C4-2B (cell line): ENCODE measurements around the gene EMD.

Experiments used
- H3K27ac ChIP-seq: fragments of 450-650 bp; 2 replicates; pipeline ENCODE4 v1.5.1; 2017
- ZFX ChIP-seq: fragments of 450-650 bp; IDR thresholded peaks from 2 replicates; pipeline ENCODE4 v1.6.1; 2017
- TF ChIP-seq, protein P1 (sequence below): fragments of 450-650 bp; conservative IDR thresholded peaks from 2 replicates; pipeline ENCODE4 v1.5.1; 2017; ENCODE audit warnings: mild to moderate bottlenecking

Gene EMD

DNA sequence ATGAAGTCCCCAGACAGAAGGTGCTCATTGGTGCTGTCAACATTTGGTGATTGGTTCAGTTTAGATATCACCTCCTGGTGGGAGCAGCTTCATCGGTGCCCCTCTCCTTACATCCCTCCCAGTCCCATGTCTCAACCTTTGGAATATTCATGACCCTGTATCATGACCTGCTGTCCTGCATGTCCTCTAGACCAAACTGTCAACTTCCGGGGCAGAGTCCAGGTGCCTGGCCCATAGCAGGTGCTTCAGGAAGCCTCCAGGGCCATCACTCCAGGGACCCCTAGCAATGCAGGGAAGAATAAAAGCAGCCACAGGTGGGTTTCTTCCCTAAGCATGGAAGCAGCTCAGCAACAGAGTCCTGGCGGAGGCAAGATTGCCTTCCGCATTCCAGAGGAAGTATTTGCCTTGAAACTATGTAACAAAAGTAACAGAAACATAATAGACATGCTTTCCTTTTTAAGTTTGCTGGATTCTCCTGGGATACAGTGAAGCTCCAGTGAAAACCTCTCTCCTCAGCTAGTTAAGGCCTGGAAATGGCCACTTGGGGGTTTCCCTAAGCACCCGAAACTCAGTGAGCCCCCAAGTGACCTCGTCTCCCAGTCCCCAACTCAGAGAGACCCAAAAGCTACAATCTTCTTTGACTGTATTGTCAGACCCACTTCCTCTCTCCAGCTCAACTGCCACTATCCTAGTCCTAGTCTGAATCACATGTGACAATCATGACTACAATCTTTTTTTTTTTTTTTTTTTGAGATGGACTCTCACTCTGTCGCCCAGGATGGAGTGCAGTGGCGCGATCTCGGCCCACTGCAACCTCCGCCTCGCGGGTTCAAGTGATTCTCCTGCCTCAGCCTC, 48.0 kb downstream of the EMD start:
- no peak overlapping the region; the same call in 1 of the 2 replicates for H3K27ac ChIP-seq
- TF ChIP-seq ZFX = no peak
- TF ChIP-seq, protein P1, sequence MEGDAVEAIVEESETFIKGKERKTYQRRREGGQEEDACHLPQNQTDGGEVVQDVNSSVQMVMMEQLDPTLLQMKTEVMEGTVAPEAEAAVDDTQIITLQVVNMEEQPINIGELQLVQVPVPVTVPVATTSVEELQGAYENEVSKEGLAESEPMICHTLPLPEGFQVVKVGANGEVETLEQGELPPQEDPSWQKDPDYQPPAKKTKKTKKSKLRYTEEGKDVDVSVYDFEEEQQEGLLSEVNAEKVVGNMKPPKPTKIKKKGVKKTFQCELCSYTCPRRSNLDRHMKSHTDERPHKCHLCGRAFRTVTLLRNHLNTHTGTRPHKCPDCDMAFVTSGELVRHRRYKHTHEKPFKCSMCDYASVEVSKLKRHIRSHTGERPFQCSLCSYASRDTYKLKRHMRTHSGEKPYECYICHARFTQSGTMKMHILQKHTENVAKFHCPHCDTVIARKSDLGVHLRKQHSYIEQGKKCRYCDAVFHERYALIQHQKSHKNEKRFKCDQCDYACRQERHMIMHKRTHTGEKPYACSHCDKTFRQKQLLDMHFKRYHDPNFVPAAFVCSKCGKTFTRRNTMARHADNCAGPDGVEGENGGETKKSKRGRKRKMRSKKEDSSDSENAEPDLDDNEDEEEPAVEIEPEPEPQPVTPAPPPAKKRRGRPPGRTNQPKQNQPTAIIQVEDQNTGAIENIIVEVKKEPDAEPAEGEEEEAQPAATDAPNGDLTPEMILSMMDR = no peak

DNA sequence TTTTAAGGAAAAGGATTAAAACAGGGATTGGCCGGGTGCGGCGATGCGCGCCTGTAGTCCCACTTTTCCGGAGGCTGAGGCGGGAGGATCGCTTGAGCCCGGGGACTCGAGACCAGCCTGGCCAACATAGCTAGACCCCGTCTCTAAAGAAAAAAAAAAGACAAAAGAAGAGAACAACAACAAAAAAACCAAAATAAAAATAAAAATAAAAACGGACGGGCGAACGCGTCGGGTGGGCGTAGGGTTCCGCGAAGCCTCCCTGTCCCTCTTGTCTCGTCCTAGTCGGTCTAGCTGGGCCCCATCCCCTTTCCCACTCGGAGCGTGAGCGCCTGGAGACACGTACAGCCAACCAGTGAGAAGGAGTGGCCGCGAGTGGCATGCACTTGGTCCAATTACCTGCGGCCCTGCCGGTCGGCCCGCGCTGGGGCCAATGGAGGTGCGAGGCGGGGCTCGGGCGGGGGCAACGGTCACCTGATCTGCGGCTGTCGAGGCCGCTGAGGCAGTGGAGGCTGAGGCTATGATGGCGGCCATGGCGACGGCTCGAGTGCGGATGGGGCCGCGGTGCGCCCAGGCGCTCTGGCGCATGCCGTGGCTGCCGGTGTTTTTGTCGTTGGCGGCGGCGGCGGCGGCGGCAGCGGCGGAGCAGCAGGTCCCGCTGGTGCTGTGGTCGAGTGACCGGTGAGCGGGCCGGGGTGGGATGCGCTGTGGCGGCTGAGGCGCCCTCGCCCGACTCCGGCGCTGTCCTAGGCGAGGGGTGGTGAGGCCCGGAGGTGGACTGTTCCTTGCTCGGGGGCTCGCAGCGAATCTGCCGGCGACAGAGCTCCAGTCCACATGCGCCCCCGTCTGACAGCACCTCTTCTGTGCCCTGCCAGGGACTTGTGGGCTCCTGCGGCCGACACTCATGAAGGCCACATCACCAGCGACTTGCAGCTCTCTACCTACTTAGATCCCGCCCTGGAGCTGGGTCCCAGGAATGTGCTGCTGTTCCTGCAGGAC, 49.4 kb downstream of the EMD start, which contains the start of gene ATP6AP1:
TSS of gene ATP6AP1 (plus strand) at position 502 of the 996 bp plus-strand sequence. CDS start at position 518, 16 bp downstream.
- H3K27ac ChIP-seq = peak within 1 kb of the TSS; percentile 88
- TF ChIP-seq, protein P1 = no peak
- peak; percentile 56; the same call in 1 of the 2 replicates for TF ChIP-seq ZFX

GRCh38 chrX:154429711-154430110, 50.6 kb downstream of the EMD start:
- H3K27ac ChIP-seq = peak overlapping the region; percentile 88; the same call in 1 of the 2 replicates
- TF ChIP-seq ZFX = no peak
- TF ChIP-seq, protein P1 = no peak

- TF ChIP-seq, protein P1 = no peak
- no peak for TF ChIP-seq ZFX
- H3K27ac ChIP-seq = no peak overlapping the region; the same call in 1 of the 2 replicates
Measured at GRCh38 chrX:154430479-154430878, 51.4 kb downstream of the EMD start.

DNA sequence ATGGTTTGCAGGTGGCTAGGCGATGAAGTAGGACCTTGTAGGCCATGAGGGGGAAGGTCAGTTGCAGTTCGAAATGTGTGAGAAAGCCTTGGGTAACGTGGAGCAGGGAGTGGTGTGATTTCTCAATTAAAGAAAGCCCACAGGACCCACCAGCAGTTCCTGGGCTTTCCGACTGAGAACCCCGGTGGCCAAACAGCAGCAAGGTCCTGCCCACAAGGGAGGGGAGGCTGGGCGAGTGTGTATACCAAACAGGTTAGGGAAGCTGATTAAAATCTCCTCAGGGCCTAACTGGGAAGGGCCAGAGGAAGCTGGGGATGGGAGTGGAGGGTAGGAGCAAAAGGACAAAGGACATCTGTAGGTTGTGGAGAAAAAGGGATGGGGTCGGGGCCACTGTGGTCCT, 51.8 kb downstream of the EMD start:
- H3K27ac ChIP-seq = no peak overlapping the region; the same call in 1 of the 2 replicates
- TF ChIP-seq, protein P1 = no peak
- TF ChIP-seq ZFX = no peak
